Transverse colon (tissue), 3 donors: ENCODE measurements around the gene ACVR2B.

ENCODE experiments used
- CTCF ChIP-seq, 5 experiments: fragments of 200-600 bp in 3 of 5; fragments of 450-650 bp in 2 of 5; sonication (generic) in 3 of 5; IDR thresholded peaks; 1 replicate in 2 of 5; 2 replicates in 3 of 5; pipeline ENCODE4 v1.5.1; 2016 to 2017; ENCODE audit warnings: antibody characterized with exemption in 5 of 5, inconsistent platforms in 3 of 5, mild to moderate bottlenecking in 2 of 5, moderate library complexity in 1 of 5
- POLR2A ChIP-seq: fragments of 450-650 bp; IDR thresholded peaks from one replicate; pipeline ENCODE4 v1.6.1; 2016; ENCODE audit warnings: antibody characterized with exemption, mild to moderate bottlenecking, moderate library complexity

- no peak for TF ChIP-seq POLR2A
- no peak for TF ChIP-seq CTCF (IDR thresholded peaks at IDR 0.05)
These were observed 31.9 kb upstream of the ACVR2B start for GRCh38 chr3:38421679-38422336.
